NCI-H446 (cell line): ENCODE results near the gene PACS1.

ENCODE experiments used
- DNase-seq, 2 experiments: peaks; one replicate each; lab custom pipeline; 2025; lab: John Stamatoyannopoulos, UW

Gene PACS1

GRCh38 chr11:66050581-66051231 lies 19.4 kb upstream of the PACS1 start:
- no peak for DNase-seq

DNA sequence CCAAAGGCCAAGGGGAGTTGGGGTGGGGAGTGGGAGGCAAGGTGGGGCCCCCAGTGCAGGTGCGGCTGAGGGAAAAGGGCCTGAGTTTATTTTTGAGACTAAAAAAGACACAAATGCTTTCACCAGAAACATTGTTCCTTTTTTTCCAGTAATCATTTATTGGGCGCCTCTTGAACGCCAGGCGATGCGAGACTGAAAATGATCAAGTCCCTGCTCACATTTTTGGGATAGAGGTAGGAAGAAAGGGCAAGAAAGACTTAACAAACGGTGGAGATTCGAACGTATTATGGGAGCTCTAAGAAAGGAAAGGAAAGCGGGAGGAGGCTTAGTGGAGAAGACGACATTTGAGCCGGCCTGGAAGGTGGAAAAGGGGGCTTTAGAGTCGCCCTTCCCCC lies 18.7 kb upstream of the PACS1 start:
- DNase-seq = no peak

GRCh38 chr11:66051766-66052663 lies 18.1 kb upstream of the PACS1 start, which contains the start of gene SF3B2:
TSS of gene SF3B2 (plus strand) at chr11:66052364. CDS start at chr11:66052385, 21 bp downstream.
- peak; percentile 90 to 99 for DNase-seq

DNA sequence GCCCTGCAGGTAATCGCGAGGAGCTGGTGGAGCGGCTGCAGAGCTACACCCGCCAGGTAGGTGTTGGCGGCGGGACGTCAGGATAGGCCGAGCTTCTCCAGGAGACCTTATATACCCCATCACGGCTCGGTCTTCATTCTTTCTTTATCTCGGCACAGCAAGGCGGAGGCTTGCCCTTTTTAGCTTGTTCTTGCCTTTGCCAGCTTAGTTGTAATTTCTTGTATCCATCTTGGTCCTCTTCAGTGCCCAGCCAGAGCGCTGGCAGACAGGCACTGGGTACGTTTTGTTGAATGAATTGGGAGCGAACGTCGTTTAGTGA lies 17.4 kb upstream of the PACS1 start:
- DNase-seq = no peak

- DNase-seq = no peak
These were observed 15.1 kb upstream of the PACS1 start for GRCh38 chr11:66055021-66055420.

DNA sequence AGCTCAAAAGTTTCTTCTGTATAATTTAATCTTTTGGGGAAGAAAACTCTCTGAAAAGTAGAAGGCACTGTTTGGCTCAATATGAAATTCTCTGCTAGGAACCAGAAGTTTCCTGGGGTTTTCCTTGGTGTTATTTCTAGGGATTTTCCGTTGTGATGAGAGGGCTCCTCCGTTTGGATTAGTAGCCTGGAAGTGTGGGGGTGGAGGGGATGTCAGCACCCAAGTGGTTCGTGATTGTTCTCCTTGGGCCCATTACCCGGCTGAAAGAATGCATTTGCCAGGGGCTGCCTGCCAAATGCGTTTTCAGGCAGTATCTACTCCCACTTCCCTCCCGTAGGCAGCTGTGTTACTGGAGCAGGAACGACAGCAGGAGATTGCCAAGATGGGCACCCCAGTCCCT lies 13.6 kb upstream of the PACS1 start:
- no peak for DNase-seq

DNA sequence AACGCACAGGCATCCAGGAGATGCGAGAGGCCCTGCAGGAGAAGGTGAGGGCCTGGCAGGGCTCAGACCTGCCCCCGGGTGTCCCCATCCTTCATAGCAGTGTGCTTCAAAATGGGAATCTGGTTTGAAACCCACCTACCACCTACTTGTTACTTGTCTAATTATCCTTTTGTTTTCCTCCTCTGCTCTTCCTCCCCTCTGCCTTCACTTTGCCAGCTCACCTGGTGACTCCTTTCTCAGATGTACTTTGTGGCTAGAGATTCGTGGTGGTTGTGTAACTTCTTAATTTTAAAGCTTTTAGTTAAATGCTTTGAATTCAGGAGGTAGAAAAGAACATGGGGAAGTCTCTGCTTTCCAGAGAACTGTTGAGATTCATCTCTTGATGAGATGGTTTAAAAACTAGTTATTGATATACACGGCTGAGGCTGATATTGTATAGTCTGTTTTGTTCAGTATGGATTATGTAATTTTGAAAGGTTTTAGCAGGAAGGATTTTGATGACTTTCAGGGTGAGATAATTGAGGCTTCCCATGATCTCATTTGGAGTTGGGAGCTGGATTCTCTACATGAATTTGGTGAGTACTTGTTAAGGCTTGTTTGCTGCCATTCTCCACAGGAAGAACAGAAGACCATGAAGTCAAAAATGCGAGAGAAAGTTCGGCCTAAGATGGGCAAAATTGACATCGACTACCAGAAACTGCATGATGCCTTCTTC lies 9.9 kb upstream of the PACS1 start:
- DNase-seq = no peak

- DNase-seq = no peak
These were observed 8.8 kb upstream of the PACS1 start for GRCh38 chr11:66061268-66061667.

GRCh38 chr11:66062408-66062807 lies 7.7 kb upstream of the PACS1 start:
- no peak for DNase-seq

- no peak for DNase-seq
These were observed 6.2 kb upstream of the PACS1 start for GRCh38 chr11:66063900-66064299.

DNA sequence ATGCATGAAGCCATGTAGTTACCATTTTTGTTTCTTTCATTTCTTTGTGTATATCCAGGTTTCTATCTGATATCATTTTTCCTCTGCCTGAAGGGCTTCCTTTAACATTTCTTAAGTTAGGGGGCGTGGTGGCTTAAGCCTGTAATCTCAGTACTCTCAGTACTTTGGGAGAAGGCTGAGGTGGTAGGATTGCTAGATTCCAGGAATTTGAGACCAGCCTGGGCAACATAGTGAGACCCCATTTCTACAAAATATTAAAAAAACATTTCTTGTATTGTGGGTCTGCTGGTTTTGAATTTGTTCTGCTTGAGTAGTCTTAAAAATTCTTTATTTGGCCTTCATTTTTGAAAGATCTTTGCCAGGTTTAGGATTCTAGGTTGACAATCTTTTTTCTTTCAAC lies 5.5 kb upstream of the PACS1 start:
- DNase-seq = no peak

GRCh38 chr11:66066751-66067150 lies 3.3 kb upstream of the PACS1 start:
- DNase-seq = no peak

DNA sequence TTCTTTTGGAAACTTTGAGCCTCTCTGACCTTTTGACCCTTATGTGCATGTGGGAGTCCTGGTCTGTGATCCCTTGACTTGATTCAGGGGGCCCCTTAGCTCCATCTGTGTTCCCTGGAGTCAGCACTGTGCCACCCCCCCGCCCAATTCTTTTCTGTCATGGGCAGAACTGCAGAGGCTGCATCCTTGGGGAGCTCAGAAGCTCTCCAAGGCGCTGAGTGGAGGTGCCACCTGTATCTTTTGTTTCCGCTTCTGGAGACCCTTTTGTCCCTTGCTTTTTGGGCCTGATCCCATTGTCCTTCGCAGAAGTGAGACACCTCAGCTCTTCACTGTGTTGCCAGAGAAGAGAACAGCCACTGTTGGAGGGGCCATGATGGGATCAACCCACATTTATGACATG lies 2.4 kb upstream of the PACS1 start:
- DNase-seq = no peak

DNA sequence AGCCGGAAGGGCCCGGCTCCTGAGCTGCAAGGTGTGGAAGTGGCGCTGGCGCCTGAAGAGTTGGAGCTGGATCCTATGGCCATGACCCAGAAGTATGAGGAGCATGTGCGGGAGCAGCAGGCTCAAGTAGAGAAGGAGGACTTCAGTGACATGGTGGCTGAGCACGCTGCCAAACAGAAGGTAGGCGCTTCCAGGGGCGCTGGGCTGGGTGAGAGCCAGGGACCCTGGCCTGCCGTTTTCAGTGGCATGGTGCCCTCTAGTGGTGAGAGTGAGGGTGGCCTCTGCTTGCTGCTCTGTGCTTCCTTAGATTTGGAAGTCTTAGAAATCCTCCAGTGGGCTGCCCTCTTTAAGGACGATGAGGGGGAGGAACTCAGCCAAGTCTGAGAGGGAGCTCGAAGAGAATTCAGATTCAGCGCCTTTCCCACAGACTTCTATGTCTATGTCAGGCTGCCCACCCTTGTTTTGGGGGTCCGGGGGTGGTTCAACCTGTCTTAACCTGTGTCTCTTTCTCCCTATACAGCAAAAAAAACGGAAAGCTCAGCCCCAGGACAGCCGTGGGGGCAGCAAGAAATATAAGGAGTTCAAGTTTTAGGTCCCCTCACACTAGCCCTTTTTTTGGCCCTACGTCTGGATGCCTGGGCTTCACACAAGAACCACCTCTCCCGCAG lies 1.8 kb upstream of the PACS1 start:
- peak; percentile 39 to 80 for DNase-seq

DNA sequence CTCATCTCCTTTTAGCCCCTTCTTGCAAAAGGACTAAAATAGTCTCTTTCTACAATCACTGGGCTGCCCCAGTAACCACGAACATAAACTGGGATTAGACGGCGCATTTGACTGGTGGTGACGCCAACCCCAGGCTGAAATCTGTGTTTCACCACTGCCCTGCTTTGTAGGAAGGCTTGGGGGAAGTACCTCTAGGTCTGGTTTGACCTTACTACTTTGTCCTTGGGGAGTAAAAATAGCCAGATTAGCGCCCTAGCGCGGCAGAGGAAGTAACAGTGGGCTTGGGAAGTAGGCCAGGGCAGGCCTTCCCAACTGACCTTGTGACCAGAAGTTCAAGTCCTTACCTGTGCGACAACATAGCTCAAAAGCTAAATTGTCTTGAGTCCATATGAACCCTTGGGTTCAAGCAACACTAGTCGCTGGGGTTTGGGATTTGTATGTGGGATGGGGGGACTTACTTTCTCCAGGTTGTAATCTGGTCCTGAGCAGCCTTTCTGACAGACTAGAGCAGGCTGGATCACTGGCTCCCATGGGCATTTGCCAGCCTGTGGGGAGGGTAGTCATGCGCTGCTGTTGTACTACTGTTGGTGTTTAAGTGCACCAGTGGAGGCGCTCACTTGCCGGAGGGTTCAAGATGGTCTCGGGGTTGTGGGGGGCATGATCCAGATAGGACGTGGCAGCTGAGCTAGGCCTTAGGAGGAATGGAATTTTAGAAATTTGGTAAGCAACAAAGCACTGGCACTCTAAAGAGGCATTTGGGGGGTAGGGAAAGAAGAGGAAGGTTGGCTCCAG lies 953 bp upstream of the PACS1 start:
- peak in 1 of 2 experiments; percentile 24 for DNase-seq

- no peak for DNase-seq
These were observed 720 bp downstream of the PACS1 start for GRCh38 chr11:66070604-66071380.

DNA sequence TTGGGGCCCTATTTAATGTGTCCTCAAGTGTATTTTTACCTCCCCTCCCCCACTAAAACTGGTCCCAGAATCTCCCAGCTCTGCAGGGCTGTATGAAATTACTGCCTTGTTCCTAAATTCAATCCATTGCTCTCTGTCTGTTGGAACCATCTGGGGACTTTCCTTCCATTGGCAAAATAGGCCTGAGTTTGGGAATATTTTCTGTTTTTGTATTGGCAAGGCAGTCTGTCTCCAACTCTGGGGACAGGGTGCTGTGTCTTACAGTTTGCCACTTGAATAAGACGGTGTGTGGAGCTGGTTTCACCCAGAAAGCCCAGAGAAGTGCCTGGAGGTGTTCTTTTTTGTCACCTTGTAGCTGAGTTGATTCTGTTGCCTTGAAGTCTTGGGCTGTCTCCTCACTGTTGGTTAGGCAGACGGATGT lies 1.3 kb downstream of the PACS1 start:
- no peak for DNase-seq

DNA sequence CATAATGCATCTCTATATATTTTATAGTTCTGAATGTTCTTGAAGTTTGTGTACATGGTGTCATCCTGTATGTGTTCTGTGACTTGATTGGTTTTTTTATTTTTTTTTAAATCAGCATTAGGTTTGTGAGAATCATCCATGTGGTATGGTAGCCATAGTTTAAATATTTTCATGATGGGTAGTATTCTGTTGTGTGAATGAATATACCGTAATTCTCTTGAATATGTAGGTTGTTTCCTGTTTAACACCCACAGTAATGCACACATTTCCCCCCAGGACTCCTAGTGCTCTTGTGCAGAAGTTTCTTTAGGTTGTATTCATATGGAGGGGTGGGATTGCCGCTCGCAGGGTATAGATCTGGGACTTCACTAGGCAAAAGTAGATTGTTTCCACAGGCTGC lies 2.0 kb downstream of the PACS1 start:
- DNase-seq = no peak

GRCh38 chr11:66072518-66072917 lies 2.4 kb downstream of the PACS1 start:
- no peak for DNase-seq

- no peak for DNase-seq
These were observed 3.6 kb downstream of the PACS1 start for GRCh38 chr11:66073669-66074068.

DNA sequence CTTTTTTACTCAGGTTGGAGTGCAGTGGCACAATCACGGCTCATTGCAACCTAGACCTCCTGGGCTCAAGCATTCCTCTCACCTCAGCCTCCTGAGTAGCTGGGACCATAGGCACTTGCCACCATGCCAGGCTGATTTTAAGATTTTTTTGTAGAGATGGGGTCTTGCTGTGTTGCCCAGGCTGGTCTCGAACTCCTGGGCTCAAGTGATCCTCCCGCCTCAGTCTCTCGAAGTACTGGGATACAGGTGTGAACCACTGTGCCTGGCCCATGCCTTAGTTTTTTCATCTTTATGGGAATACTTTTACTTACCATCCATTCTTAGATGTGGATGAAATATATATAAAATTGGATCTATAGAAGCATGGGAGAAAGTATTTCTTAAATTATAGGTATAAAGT lies 5.2 kb downstream of the PACS1 start:
- DNase-seq = no peak
